Effector memory CD4-positive, alpha-beta T cell (primary cell): ENCODE measurements around the gene TFE3.

Experiments used
- DNase-seq, 3 donors: peaks; one replicate each; pipeline ENCODE4 v3.0.0-alpha.2; 2020
- H3K27ac ChIP-seq: 2 replicates; pipeline ENCODE4 v1.7.0; 2013; ENCODE audit warnings: mild to moderate bottlenecking, low read length, moderate library complexity; ENCODE audit not compliant: insufficient read depth, poor library complexity, severe bottlenecking
- H3K27me3 ChIP-seq: replicated peaks from 2 replicates; pipeline ENCODE4 v1.7.0; 2013; ENCODE audit warnings: mild to moderate bottlenecking, low read length; ENCODE audit not compliant: insufficient read depth, control insufficient read depth, poor library complexity, severe bottlenecking
- H3K36me3 ChIP-seq: 2 replicates; pipeline ENCODE4 v1.7.0; 2013; ENCODE audit warnings: mild to moderate bottlenecking, low read length, moderate library complexity; ENCODE audit not compliant: control insufficient read depth, insufficient read depth
- H3K4me1 ChIP-seq: 2 replicates; pipeline ENCODE4 v1.7.0; 2013; ENCODE audit warnings: low read length, mild to moderate bottlenecking; ENCODE audit not compliant: control insufficient read depth, insufficient read depth, poor library complexity, severe bottlenecking
- H3K4me3 ChIP-seq: 2 replicates; pipeline ENCODE4 v1.7.0; 2013; ENCODE audit warnings: low read length, low read depth, mild to moderate bottlenecking; ENCODE audit not compliant: insufficient read depth, poor library complexity, severe bottlenecking
- H3K9me3 ChIP-seq: 2 replicates; pipeline ENCODE4 v1.7.0; 2013; ENCODE audit warnings: mild to moderate bottlenecking, low read length, moderate library complexity; ENCODE audit not compliant: control insufficient read depth

TFE3 gene

DNA sequence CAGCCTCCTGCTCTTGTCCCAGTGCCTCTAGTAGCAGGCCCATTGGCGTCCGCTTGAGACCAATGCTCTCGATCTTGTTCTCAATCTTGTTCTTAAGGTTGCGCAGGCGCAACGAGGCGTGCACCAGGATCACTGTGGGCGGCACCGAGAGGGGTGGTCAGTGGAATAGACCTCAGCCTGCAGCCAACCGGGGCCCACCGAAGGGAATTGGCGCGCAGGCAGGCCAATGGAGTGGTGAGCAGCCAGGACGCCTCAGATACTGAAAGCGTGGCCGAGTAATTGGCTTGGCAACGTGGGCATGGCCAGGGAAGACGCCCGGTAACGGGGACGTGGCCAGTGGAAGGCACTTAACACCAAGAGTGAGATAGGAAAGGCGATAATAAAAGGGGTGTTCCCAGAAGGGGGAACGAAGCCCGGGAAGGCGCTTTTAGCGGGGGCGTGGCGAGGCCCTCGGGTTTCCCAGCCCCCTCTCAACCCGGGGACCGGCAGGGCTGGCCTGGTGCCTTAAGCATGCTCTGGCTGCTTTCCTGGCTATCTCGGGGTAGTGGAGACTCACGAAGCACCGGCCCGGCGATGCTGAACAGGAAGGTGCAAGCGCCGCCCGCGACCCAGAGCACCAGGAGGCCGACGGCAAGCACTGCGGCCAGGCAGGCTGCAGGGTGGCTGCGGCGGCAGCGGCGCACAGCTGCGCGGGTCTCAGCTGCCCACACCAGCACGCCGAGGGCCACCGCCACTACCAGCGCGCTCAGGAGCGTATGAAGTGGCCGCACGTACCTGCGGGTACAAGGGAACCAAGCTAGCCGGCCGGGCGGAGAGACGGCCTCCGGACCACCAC is 28.9 kb upstream of the TFE3 start:
- no peak for DNase-seq
- no peaks in the 10 kb centered on the region for H3K9me3 ChIP-seq
- H3K4me3 ChIP-seq = no peak overlapping the region
- H3K27ac ChIP-seq = no peak overlapping the region
- H3K36me3 ChIP-seq = no peaks in the 10 kb centered on the region
- H3K4me1 ChIP-seq = peaks cover 9% of the 10 kb centered on the region
- H3K27me3 ChIP-seq = no peaks in the 10 kb centered on the region

DNA sequence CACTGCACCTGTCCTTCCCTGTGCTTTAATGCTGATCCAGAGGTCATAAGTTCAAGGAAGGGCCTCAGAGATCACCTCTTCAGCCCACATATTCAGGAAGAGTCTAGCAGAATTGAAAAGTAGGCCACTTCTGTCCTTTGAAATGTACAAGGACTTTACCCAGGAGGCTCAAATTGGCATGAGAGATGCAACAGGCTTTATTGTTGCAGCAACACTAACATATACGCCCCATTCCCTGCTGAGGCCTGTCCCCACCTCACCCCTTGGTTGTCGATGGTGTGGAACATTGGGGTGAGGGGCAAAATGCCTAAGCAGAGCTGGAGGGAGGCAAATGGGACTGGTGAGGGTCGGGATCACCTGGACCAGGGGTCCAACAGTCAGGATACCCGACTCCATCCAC is 27.8 kb upstream of the TFE3 start:
- Histone ChIP-seq H3K9me3 (no peaks in the 10 kb centered on the region), H3K27ac (no peak overlapping the region), H3K27me3 (no peaks in the 10 kb centered on the region), H3K4me3 (no peak overlapping the region), H3K4me1 (peaks cover 9% of the 10 kb centered on the region), H3K36me3 (no peaks in the 10 kb centered on the region)
- DNase-seq = no peak

DNA sequence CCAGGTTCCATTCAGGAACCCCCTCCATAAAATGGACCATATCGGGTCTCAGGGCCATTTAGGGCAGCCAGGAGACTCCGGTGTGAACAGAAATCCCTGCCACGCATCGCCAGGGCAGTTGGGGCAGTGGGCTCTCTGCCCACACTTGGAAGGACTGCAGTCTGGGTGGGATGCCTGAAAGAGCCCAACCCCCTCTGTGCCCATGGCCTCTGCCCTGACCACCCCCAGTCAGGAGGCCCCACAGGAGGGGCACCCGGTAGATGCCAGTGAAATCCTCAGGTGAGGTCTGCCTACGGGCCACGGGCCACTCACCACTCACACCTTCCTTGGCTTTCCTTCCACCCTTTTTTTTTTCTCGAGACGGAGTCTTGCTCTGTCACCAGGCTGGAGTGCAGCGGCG is 25.9 kb upstream of the TFE3 start:
- Histone ChIP-seq H3K36me3 (no peaks in the 10 kb centered on the region), H3K9me3 (no peaks in the 10 kb centered on the region), H3K27me3 (no peaks in the 10 kb centered on the region), H3K4me1 (peaks cover 9% of the 10 kb centered on the region), H3K27ac (no peak overlapping the region), H3K4me3 (no peak overlapping the region)
- DNase-seq = no peak

DNA sequence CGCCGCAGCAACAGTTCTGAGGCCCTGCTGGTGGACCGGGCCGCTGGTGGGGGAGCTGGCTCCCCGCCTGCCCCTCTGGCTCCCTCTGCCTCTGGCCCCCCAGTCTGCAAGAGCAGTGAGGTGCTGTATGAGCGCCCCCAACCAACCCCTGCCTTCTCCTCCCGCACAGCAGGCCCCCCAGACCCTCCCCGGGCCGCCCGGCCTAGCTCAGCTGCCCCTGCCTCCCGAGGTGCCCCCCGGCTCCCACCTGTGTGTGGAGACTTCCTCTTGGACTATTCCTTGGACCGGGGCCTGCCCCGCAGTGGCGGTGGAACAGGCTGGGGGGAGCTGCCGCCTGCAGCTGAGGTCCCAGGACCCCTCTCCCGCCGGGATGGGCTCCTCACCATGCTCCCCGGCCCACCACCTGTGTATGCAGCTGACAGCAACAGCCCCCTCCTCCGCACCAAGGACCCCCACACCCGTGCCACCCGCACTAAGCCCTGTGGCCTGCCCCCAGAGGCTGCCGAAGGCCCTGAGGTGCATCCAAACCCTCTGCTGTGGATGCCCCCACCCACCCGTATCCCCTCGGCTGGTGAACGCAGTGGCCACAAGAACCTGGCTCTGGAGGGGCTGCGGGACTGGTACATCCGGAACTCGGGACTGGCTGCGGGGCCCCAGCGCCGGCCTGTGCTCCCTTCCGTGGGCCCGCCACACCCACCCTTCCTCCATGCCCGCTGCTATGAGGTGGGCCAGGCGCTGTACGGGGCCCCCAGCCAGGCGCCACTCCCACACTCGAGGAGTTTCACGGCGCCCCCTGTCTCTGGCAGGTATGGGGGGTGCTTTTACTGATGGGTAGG is 24.3 kb upstream of the TFE3 start:
- H3K4me3 ChIP-seq = no peak overlapping the region
- H3K9me3 ChIP-seq = no peaks in the 10 kb centered on the region
- H3K27ac ChIP-seq = no peak overlapping the region
- no peaks in the 10 kb centered on the region for H3K36me3 ChIP-seq
- no peaks in the 10 kb centered on the region for H3K4me1 ChIP-seq
- H3K27me3 ChIP-seq = no peaks in the 10 kb centered on the region
- no peak for DNase-seq

DNA sequence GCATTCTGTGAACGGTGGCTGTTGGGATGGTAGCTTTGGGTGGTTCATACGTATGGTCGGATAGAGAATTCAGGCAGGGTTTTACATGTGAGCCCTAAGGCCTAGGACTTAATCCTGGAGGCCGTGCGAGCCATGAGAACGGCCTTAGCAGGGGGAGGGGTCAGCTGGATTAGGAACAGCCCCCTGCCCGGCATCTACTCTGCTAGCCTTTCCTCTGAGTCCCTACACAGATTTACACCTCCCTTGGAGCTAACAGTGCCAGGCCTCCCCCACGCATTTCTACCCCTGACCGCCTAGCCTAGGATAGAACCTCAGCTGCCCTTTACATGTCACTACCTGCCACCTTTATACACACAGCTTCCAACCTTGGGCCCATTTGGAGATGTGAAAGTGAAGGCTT is 23.5 kb upstream of the TFE3 start:
- no peaks in the 10 kb centered on the region for H3K9me3 ChIP-seq
- no peak for DNase-seq
- no peak overlapping the region for H3K4me3 ChIP-seq
- H3K36me3 ChIP-seq = no peaks in the 10 kb centered on the region
- H3K4me1 ChIP-seq = no peaks in the 10 kb centered on the region
- no peaks in the 10 kb centered on the region for H3K27me3 ChIP-seq
- H3K27ac ChIP-seq = no peak overlapping the region

DNA sequence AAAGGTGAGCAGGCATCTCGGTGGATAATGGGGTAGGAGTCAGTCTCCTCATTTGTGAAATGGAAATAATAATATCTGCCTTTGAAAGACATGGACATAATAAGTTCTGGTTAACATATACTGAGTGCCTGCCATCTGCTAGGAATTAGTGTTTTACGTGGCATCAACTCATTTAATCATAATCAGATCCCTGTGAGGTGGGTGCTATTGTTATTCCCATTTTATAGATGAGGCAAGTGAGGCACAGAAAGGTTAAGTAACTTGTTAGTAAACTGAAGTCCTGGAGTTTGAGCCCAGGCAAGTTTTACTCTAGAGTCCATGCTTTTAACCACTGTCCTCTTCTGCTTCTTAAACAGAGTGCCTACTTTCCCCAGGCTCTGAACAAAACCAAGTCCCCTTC is 23.1 kb upstream of the TFE3 start:
- no peaks in the 10 kb centered on the region for H3K36me3 ChIP-seq
- no peaks in the 10 kb centered on the region for H3K9me3 ChIP-seq
- H3K4me1 ChIP-seq = no peaks in the 10 kb centered on the region
- H3K27ac ChIP-seq = no peak overlapping the region
- H3K4me3 ChIP-seq = no peak overlapping the region
- DNase-seq = no peak
- H3K27me3 ChIP-seq = no peaks in the 10 kb centered on the region

DNA sequence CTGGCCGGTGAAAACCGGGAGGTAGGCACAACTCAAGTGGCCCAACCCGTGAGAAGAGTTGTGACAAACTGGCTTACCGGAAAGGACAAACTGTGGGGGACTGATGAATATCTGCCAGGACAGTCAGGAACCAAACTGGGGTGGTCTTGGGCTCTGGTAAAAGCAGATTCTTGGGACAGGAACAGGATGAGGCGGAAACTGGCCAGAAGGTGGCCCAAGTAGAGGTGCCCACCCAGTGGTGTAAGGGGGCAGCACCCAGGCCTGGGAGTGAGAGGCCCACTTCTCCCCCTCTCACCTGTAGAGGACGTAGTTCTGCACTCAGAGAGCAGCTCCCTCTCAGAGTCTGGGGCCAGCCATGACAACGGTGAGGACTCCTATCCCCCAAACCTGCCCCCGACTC is 21.6 kb upstream of the TFE3 start:
- no peak for DNase-seq
- H3K36me3 ChIP-seq = no peaks in the 10 kb centered on the region
- no peak overlapping the region for H3K4me3 ChIP-seq
- no peak overlapping the region for H3K27ac ChIP-seq
- no peaks in the 10 kb centered on the region for H3K27me3 ChIP-seq
- H3K4me1 ChIP-seq = no peaks in the 10 kb centered on the region
- H3K9me3 ChIP-seq = no peaks in the 10 kb centered on the region

DNA sequence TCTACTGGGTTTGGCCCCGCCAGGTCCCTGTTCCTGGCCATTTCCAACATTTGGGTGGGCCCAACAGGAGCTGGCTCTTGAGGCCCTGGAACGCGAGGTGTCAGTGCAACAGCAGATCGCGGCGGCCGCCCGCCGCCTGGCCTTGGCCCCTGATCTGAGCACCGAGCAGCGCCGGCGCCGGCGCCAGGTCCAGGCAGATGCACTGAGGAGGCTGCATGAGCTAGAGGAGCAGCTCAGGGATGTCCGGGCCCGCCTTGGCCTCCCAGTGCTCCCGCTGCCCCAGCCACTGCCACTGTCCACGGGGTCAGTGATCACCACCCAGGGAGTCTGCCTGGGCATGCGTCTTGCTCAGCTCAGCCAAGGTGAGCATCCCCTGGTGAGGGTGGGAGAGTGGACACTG is 21.1 kb upstream of the TFE3 start:
- H3K36me3 ChIP-seq = no peaks in the 10 kb centered on the region
- H3K27ac ChIP-seq = no peak overlapping the region
- H3K9me3 ChIP-seq = no peaks in the 10 kb centered on the region

DNA sequence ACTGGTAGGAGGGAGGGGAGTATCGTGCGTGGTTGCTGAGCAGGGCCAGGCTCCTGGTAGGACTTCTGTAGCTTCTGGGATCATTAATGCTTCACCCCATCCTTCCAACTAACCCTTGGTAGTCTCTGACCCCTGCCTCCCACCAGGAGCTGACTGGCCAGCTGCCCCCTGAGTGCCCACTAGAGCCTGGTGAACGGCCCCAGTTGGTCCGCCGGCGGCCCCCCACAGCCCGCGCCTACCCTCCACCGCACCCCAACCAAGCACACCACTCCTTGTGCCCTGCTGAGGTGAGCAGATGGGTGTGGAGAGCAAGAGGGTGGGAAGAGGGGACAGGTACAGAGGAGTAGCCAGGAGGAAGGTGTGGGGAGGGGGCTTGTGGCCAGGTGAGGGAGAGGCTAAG is 20.6 kb upstream of the TFE3 start:
- H3K36me3 ChIP-seq = no peaks in the 10 kb centered on the region
- no peaks in the 10 kb centered on the region for H3K4me1 ChIP-seq
- no peak overlapping the region for H3K4me3 ChIP-seq
- DNase-seq = no peak
- no peaks in the 10 kb centered on the region for H3K9me3 ChIP-seq
- H3K27me3 ChIP-seq = no peaks in the 10 kb centered on the region
- H3K27ac ChIP-seq = no peak overlapping the region

More for the DNA sequence above, 21.1 kb upstream of the TFE3 start:
- no peak overlapping the region for H3K4me3 ChIP-seq
- no peaks in the 10 kb centered on the region for H3K4me1 ChIP-seq
- no peaks in the 10 kb centered on the region for H3K27me3 ChIP-seq
- no peak for DNase-seq

DNA sequence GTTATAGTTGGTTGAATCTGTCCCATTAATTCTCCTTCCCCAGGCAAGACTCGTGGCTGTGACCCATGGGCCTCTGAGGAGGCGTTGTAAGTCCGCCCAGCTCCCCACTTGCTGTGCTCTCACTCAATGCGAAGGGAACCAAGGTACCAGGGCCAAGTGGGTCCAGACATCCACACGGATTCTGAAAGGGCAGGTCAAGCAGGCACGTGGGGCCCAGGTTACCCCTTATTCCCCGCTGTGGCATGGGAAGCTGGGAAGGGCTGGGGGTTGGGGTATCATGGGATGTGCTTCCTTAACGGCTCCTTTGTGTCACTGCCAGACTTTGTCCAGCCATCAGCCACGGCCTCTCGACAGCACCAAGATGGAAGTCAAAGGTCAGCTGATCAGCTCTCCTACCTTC is 18.8 kb upstream of the TFE3 start:
- H3K9me3 ChIP-seq = no peaks in the 10 kb centered on the region
- H3K4me1 ChIP-seq = no peaks in the 10 kb centered on the region
- DNase-seq = no peak
- H3K27ac ChIP-seq = no peak overlapping the region
- H3K36me3 ChIP-seq = no peaks in the 10 kb centered on the region
- no peaks in the 10 kb centered on the region for H3K27me3 ChIP-seq
- no peak overlapping the region for H3K4me3 ChIP-seq
